HEK293 (cell line): ENCODE data around the gene NRG2.

ENCODE experiments used
- BCL11B ChIP-seq: fragments of 450-650 bp; formaldehyde crosslinking; IDR thresholded peaks from 2 replicates; pipeline ENCODE4 v1.5.1; 2016; ENCODE audit warnings: low read depth, missing biosample characterization, missing genetic modification characterization
- GFI1B ChIP-seq: fragments of 450-650 bp; formaldehyde crosslinking; IDR thresholded peaks from 2 replicates; pipeline ENCODE4 v1.5.1; 2016; ENCODE audit warnings: missing biosample characterization, missing genetic modification characterization
- GLI2 ChIP-seq: fragments of 450-650 bp; formaldehyde crosslinking; IDR thresholded peaks from 2 replicates; pipeline ENCODE4; 2017; ENCODE audit warnings: missing biosample characterization, missing genetic modification characterization, low read depth, borderline replicate concordance
- HOXA7 ChIP-seq: sonication (generic); formaldehyde crosslinking; IDR thresholded peaks from 2 replicates; pipeline ENCODE4 v1.8.1; 2022; ENCODE audit warnings: missing genetic modification reagents, borderline replicate concordance
- MZF1 ChIP-seq: fragments of 450-650 bp; formaldehyde crosslinking; IDR thresholded peaks from 2 replicates; pipeline ENCODE4 v1.5.1; 2017; ENCODE audit warnings: missing biosample characterization, missing genetic modification characterization, borderline replicate concordance
- OSR2 ChIP-seq: fragments of 450-650 bp; formaldehyde crosslinking; IDR thresholded peaks from 2 replicates; pipeline ENCODE4 v1.5.1; 2016; ENCODE audit warnings: missing biosample characterization, missing genetic modification characterization
- OVOL3 ChIP-seq: fragments of 450-650 bp; formaldehyde crosslinking; IDR thresholded peaks from 2 replicates; pipeline ENCODE4 v1.5.1; 2016; ENCODE audit warnings: missing biosample characterization, missing genetic modification characterization
- RBAK ChIP-seq: fragments of 450-650 bp; formaldehyde crosslinking; IDR thresholded peaks from 2 replicates; pipeline ENCODE4 v1.5.1; 2016; ENCODE audit warnings: missing biosample characterization, missing genetic modification characterization
- SETDB1 ChIP-seq: IDR thresholded peaks from one replicate; pipeline ENCODE4 v1.6.1; 2017; ENCODE audit warnings: mild to moderate bottlenecking, low read length, moderate library complexity, mixed read lengths; ENCODE audit not compliant: insufficient read length
- TCF7L2 ChIP-seq: IDR thresholded peaks from 2 replicates; pipeline ENCODE4 v1.6.1; 2011; ENCODE audit warnings: low read depth, mild to moderate bottlenecking, inconsistent platforms, low read length, moderate library complexity, borderline replicate concordance
- YY1 ChIP-seq: fragments of 450-650 bp; formaldehyde crosslinking; IDR thresholded peaks from 2 replicates; pipeline ENCODE4 v1.5.1; 2018; ENCODE audit warnings: missing biosample characterization, missing genetic modification characterization
- ZFP3 ChIP-seq: fragments of 450-650 bp; formaldehyde crosslinking; IDR thresholded peaks from 2 replicates; pipeline ENCODE4 v1.5.1; 2016; ENCODE audit warnings: low read depth, missing biosample characterization, missing genetic modification characterization
- ZFP69B ChIP-seq: fragments of 450-650 bp; formaldehyde crosslinking; IDR thresholded peaks from 2 replicates; pipeline ENCODE4 v1.5.1; 2016; ENCODE audit warnings: missing biosample characterization, missing genetic modification characterization
- ZNF10 ChIP-seq: fragments of 450-650 bp; formaldehyde crosslinking; IDR thresholded peaks from 2 replicates; pipeline ENCODE4 v1.5.1; 2017; ENCODE audit warnings: missing biosample characterization, missing genetic modification characterization
- ZNF121 ChIP-seq: fragments of 450-650 bp; formaldehyde crosslinking; IDR thresholded peaks from 2 replicates; pipeline ENCODE4 v1.5.1; 2016; ENCODE audit warnings: missing biosample characterization, missing genetic modification characterization
- ZNF202 ChIP-seq: fragments of 450-650 bp; formaldehyde crosslinking; IDR thresholded peaks from 2 replicates; pipeline ENCODE4 v1.5.1; 2016; ENCODE audit warnings: missing biosample characterization, missing genetic modification characterization, borderline replicate concordance
- ZNF311 ChIP-seq: fragments of 450-650 bp; formaldehyde crosslinking; IDR thresholded peaks from 2 replicates; pipeline ENCODE4 v1.5.1; 2017; ENCODE audit warnings: missing biosample characterization, missing genetic modification characterization, borderline replicate concordance
- ZNF354C ChIP-seq: fragments of 450-650 bp; formaldehyde crosslinking; IDR thresholded peaks from 2 replicates; pipeline ENCODE4 v1.5.1; 2016; ENCODE audit warnings: missing biosample characterization, missing genetic modification characterization, low read depth, borderline replicate concordance
- ZNF555 ChIP-seq: fragments of 450-650 bp; formaldehyde crosslinking; conservative IDR thresholded peaks from 2 replicates; pipeline ENCODE4 v1.5.1; 2017; ENCODE audit warnings: missing biosample characterization, mild to moderate bottlenecking, missing genetic modification characterization, inconsistent platforms
- ZNF571 ChIP-seq: fragments of 450-650 bp; formaldehyde crosslinking; IDR thresholded peaks from 2 replicates; pipeline ENCODE4 v1.5.0; 2017; ENCODE audit warnings: missing biosample characterization, missing genetic modification characterization
- ZNF623 ChIP-seq: fragments of 450-650 bp; formaldehyde crosslinking; IDR thresholded peaks from 2 replicates; pipeline ENCODE4 v1.5.1; 2016; ENCODE audit warnings: missing biosample characterization, missing genetic modification characterization
- ZNF624 ChIP-seq: fragments of 450-650 bp; formaldehyde crosslinking; IDR thresholded peaks from 2 replicates; pipeline ENCODE4 v1.5.1; 2017; ENCODE audit warnings: missing biosample characterization, missing genetic modification characterization
- ZNF626 ChIP-seq: fragments of 450-650 bp; sonication (Bioruptor Pico); formaldehyde crosslinking; IDR thresholded peaks from 2 replicates; pipeline ENCODE4 v1.5.1; 2018; ENCODE audit warnings: missing biosample characterization, missing genetic modification characterization, inconsistent platforms
- ZNF776 ChIP-seq: fragments of 450-650 bp; formaldehyde crosslinking; IDR thresholded peaks from 2 replicates; pipeline ENCODE4 v1.5.0; 2017; ENCODE audit warnings: missing biosample characterization, missing genetic modification characterization, borderline replicate concordance
- ZNF785 ChIP-seq: fragments of 450-650 bp; formaldehyde crosslinking; IDR thresholded peaks from 2 replicates; pipeline ENCODE4 v1.5.1; 2016; ENCODE audit warnings: missing biosample characterization, missing genetic modification characterization
- ZNF830 ChIP-seq: fragments of 450-650 bp; IDR thresholded peaks from 2 replicates; pipeline ENCODE4 v1.5.0; 2018; ENCODE audit warnings: missing biosample characterization, missing genetic modification characterization, low read depth, mild to moderate bottlenecking, moderate library complexity
- TF ChIP-seq, protein P1 (sequence below): sonication (generic); formaldehyde crosslinking; IDR thresholded peaks from 2 replicates; pipeline ENCODE4 v1.8.1; 2022; ENCODE audit warnings: mild to moderate bottlenecking, moderate library complexity, missing genetic modification reagents
- TF ChIP-seq, protein P2 (sequence below): fragments of 450-650 bp; formaldehyde crosslinking; IDR thresholded peaks from 2 replicates; pipeline ENCODE4 v1.5.1; 2016; ENCODE audit warnings: missing biosample characterization, missing genetic modification characterization
- TF ChIP-seq, protein P3 (sequence below): fragments of 450-650 bp; IDR thresholded peaks from 2 replicates; pipeline ENCODE4 v1.5.1; 2018; ENCODE audit warnings: missing biosample characterization, mild to moderate bottlenecking, missing genetic modification characterization
- TF ChIP-seq, protein P4 (sequence below): fragments of 450-650 bp; formaldehyde crosslinking; IDR thresholded peaks from 2 replicates; pipeline ENCODE4 v1.5.1; 2016; ENCODE audit warnings: missing biosample characterization, missing genetic modification characterization, low read depth
- TF ChIP-seq, protein P5 (sequence below): fragments of 450-650 bp; formaldehyde crosslinking; IDR thresholded peaks from 2 replicates; pipeline ENCODE4 v1.5.1; 2016; ENCODE audit warnings: missing biosample characterization, missing genetic modification characterization
- TF ChIP-seq, protein P6 (sequence below): fragments of 450-650 bp; formaldehyde crosslinking; optimal IDR thresholded peaks from 2 replicates; pipeline ENCODE3; 2016; ENCODE audit warnings: missing biosample characterization, mild to moderate bottlenecking, missing genetic modification characterization

Gene NRG2

DNA sequence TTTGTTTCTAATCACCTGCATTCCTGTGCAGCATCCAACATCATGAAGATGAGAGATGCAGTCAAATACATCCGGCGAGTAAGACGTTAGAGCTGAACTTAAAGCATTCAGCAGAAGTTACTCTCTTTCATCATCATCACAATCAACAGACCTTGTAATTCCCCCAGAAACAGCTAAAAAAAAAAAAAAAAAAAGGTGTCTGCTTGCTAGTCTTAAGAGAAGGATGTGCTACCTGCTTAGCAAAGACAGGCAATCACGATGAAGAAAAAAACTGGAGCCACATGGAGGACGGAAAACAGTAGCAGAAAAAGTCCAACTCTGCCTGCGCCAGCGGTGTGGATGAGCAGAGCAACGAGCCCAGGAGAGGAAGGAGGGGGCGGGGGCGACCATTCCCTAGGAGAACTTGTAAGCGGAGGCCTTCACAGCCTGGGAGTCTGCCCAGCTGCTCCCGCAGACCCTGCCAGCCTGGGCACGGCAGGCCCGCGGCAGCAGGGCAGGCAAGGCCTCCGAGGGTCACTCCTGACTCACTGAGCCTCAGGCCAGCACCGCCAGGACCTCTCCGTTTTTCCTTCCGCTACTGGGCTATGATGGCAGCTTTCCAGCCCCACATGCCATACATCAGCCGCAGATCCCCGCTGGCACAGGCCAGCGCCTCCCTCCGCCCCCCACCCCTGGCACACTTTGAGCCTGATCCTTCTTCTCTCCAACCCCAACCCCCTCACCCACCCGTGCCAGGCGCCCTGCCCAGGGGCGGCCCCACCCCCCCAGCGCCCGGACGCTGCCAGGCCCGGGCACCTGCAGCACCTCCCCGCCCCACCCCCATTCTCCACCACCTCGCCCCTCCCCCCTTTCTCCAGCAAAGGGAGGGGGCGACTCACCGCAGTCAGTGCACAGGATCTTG, 1.4 kb downstream of the NRG2 start (continued):
- TF ChIP-seq GFI1B (tag by site-specific recombination) (no peak), YY1 (tag by site-specific recombination) (peak; percentile 76), ZNF785 (tag by site-specific recombination) (no peak), TCF7L2 (no peak), ZFP3 (no peak), ZFP69B (tag by site-specific recombination) (0 out of 2 replicates have a peak, but pooled peaks have one; percentile 9), ZNF10 (tag by site-specific recombination) (no peak; the same call in 1 of the 2 replicates), ZNF830 (tag by site-specific recombination) (no peak), ZNF623 (no peak), GLI2 (no peak), BCL11B (no peak), SETDB1 (no peak), ZNF354C (no peak), ZNF311 (tag by site-specific recombination) (no peak), ZNF626 (tag by site-specific recombination) (no peak), HOXA7 (CRISPR knock-in tag) (no peak), MZF1 (tag by site-specific recombination) (no peak), OSR2 (tag by site-specific recombination) (peak; percentile 81), ZNF202 (tag by site-specific recombination) (no peak), ZNF555 (no peak), RBAK (no peak), OVOL3 (tag by site-specific recombination) (no peak), ZNF776 (tag by site-specific recombination) (no peak), ZNF571 (tag by site-specific recombination) (no peak), ZNF624 (tag by site-specific recombination) (no peak), ZNF121 (tag by site-specific recombination) (no peak)
- TF ChIP-seq, protein P1, sequence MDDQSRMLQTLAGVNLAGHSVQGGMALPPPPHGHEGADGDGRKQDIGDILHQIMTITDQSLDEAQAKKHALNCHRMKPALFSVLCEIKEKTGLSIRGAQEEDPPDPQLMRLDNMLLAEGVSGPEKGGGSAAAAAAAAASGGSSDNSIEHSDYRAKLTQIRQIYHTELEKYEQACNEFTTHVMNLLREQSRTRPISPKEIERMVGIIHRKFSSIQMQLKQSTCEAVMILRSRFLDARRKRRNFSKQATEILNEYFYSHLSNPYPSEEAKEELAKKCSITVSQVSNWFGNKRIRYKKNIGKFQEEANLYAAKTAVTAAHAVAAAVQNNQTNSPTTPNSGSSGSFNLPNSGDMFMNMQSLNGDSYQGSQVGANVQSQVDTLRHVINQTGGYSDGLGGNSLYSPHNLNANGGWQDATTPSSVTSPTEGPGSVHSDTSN = no peak
- TF ChIP-seq, protein P2, sequence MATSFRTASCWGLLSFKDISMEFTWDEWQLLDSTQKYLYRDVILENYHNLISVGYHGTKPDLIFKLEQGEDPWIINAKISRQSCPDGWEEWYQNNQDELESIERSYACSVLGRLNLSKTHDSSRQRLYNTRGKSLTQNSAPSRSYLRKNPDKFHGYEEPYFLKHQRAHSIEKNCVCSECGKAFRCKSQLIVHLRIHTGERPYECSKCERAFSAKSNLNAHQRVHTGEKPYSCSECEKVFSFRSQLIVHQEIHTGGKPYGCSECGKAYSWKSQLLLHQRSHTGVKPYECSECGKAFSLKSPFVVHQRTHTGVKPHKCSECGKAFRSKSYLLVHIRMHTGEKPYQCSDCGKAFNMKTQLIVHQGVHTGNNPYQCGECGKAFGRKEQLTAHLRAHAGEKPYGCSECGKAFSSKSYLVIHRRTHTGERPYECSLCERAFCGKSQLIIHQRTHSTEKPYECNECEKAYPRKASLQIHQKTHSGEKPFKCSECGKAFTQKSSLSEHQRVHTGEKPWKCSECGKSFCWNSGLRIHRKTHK (tag by site-specific recombination) = no peak
- TF ChIP-seq, protein P3, sequence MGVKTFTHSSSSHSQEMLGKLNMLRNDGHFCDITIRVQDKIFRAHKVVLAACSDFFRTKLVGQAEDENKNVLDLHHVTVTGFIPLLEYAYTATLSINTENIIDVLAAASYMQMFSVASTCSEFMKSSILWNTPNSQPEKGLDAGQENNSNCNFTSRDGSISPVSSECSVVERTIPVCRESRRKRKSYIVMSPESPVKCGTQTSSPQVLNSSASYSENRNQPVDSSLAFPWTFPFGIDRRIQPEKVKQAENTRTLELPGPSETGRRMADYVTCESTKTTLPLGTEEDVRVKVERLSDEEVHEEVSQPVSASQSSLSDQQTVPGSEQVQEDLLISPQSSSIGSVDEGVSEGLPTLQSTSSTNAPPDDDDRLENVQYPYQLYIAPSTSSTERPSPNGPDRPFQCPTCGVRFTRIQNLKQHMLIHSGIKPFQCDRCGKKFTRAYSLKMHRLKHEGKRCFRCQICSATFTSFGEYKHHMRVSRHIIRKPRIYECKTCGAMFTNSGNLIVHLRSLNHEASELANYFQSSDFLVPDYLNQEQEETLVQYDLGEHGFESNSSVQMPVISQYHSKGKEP (tag by site-specific recombination) = no peak
- TF ChIP-seq, protein P4, sequence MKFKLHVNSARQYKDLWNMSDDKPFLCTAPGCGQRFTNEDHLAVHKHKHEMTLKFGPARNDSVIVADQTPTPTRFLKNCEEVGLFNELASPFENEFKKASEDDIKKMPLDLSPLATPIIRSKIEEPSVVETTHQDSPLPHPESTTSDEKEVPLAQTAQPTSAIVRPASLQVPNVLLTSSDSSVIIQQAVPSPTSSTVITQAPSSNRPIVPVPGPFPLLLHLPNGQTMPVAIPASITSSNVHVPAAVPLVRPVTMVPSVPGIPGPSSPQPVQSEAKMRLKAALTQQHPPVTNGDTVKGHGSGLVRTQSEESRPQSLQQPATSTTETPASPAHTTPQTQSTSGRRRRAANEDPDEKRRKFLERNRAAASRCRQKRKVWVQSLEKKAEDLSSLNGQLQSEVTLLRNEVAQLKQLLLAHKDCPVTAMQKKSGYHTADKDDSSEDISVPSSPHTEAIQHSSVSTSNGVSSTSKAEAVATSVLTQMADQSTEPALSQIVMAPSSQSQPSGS (tag by site-specific recombination) = no peak
- TF ChIP-seq, protein P5, sequence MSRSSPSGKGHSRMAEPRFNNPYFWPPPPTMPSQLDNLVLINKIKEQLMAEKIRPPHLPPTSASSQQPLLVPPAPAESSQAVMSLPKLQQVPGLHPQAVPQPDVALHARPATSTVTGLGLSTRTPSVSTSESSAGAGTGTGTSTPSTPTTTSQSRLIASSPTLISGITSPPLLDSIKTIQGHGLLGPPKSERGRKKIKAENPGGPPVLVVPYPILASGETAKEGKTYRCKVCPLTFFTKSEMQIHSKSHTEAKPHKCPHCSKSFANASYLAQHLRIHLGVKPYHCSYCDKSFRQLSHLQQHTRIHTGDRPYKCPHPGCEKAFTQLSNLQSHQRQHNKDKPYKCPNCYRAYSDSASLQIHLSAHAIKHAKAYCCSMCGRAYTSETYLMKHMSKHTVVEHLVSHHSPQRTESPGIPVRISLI (tag by site-specific recombination) = peak; percentile 96
- TF ChIP-seq, protein P6, sequence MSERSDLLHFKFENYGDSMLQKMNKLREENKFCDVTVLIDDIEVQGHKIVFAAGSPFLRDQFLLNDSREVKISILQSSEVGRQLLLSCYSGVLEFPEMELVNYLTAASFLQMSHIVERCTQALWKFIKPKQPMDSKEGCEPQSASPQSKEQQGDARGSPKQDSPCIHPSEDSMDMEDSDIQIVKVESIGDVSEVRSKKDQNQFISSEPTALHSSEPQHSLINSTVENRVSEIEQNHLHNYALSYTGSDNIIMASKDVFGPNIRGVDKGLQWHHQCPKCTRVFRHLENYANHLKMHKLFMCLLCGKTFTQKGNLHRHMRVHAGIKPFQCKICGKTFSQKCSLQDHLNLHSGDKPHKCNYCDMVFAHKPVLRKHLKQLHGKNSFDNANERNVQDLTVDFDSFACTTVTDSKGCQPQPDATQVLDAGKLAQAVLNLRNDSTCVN (tag by site-specific recombination) = no peak
